HUDEP-2 (cell line): ENCODE measurements around the gene CEP68.

Experiments
- DNase-seq, 76 experiments: peaks; one replicate each; lab custom pipeline; 2025; ENCODE audit not compliant: unreplicated experiment in 76 of 76; lab: John Stamatoyannopoulos, UW

Gene CEP68

GRCh38 chr2:65075605-65076344 lies 19.6 kb downstream of the CEP68 start:
- DNase-seq = peak in 1 of 76 experiments; percentile 1

GRCh38 chr2:65076345-65076710 lies 20.1 kb downstream of the CEP68 start:
- DNase-seq = no peak

GRCh38 chr2:65077898-65078297 lies 21.7 kb downstream of the CEP68 start:
- DNase-seq = no peak

GRCh38 chr2:65079017-65079416 lies 22.8 kb downstream of the CEP68 start:
- DNase-seq = no peak

DNA sequence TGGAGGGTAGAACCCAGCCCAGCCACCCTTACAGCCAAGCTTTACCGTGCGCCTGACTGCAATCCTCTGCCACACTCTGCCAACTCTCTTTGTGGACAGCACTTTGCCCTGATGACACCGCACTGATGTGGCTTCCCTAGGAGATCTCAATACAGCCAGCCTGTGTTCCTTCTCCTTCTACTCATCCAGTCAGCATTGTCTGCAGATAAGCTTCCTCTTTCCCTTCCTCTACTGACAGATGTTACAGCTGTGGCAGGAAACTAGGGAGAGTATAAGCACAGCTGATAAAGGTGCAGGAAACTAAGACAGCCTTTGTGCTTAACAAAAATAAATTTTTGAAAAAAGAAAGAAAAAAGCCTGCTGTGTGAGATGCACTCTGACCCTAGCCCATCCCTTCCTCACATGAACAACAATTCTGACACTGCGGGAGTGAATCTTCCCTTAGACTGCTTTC lies 25.0 kb downstream of the CEP68 start:
- peak in 1 of 76 experiments; percentile 18 for DNase-seq

GRCh38 chr2:65085148-65085547 lies 28.9 kb downstream of the CEP68 start:
- no peak for DNase-seq

DNA sequence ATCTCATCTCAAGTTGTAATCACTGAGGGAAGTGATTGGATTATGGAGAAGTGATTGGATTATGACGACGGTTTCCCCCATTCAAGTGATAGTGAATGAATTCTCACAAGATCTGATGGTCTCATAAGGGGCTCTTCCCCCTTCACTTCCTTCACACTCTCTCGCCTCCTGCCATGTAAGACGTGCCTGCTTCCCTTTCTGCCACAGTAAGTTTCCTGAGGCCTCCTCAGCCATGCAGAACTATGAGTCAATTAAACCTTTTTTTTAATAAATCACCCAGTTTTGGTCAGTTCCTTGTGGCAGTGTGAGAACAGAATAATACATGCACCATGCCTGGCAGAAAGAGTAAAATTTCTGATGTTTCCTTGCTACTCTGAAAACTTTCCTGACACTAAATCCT lies 36.6 kb downstream of the CEP68 start:
- no peak for DNase-seq

DNA sequence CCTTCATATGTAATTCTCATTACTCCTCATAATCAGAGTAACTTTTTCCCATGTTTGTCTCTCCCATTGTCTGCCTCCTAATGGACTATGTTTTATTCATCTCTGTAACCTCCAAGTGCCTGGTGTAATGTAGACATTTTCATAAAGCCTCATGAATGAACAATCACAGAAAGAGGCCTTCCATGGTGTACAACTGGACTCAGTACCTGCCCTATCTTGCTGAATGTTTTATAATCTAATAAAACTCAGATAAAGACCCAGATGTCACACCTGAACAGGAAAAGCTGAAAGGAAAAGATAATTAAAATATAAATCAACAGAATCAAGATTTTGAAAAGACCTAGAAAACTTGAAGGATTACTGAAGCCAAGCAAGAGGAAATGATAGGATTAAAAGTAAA lies 37.0 kb downstream of the CEP68 start:
- no peak for DNase-seq

DNA sequence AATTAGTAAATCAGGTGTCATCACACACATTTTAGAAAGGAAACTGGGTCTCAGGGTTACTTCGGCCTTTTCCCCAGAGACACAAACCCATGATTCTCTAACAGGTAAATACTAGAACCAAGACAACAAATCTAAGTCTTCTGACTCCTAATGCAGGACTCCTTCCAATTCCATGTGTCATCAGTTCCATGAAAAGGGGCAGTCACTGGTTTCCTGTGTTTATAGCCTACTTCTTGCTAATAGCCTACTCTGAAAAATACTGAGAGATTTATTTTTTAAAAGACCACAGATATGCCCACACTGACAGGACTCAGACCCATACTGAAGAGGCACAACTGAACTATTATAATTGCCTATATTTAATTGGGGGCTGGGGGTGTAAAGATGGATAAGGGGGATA lies 40.7 kb downstream of the CEP68 start:
- no peak for DNase-seq

- no peak for DNase-seq
Measured at GRCh38 chr2:65097844-65098243, 41.6 kb downstream of the CEP68 start.

GRCh38 chr2:65098741-65099140 lies 42.5 kb downstream of the CEP68 start:
- no peak for DNase-seq

- peak in 1 of 76 experiments; percentile 12 for DNase-seq
Measured at GRCh38 chr2:65101071-65101470, 44.9 kb downstream of the CEP68 start.

GRCh38 chr2:65103013-65103715 lies 46.9 kb downstream of the CEP68 start:
- no peak for DNase-seq

DNA sequence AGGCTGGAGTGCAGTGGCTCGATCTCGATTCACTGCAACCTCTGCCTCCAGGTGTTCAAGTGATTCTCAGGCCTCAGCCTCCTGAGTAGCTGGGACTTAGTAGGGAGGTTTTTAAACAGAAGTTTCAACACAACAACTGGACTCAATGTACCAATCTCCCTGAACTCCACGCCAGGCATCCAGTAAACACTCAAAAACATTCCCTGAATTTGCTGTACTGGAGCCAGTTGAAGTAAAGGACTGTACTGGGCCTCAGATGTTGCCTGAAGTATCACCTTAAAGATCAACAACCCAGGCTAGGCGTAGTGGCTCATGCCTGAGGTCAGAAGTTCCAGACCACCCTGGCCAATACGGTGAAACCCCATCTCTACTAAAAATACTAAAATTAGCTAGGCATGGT lies 51.3 kb downstream of the CEP68 start:
- DNase-seq = no peak

GRCh38 chr2:65108780-65109179 lies 52.6 kb downstream of the CEP68 start:
- peak in 1 of 76 experiments; percentile 5 for DNase-seq

DNA sequence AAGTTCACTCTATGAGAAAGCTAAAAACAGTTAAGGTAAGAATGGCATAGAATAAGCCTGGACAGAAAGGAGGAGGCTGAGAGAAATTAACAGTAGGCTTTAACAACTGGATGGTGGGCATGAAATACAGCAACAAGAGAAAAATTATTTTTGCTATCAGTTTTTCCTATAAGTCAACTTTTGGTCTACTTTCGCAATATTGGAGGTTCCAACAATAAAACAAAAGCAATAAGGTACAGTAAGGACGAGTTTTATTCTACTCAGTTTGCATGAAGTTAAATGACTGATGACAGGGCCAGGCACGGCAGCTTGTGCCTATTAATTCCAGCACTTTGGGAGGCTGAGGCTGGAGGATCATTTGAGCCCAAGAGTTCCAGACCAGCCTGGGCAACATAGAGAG lies 56.4 kb downstream of the CEP68 start:
- no peak for DNase-seq

DNA sequence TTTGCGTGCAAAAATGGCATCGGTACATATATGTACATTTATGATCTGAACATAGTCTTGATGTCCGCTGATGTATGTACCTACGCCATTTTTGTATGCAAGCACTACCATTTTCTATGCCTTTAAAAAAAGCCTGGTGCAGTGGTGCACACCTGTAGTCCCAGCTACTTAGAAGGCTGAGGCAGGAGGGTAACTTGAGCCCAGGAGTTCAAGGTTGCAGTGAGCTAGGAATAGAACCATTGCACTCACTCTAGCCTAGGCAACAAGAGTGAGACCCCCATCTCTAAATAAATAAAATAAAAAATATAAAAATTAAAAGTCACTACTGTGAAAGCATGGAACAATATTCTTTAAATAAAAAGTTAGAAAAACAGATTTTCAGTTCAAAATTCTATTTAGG lies 57.0 kb downstream of the CEP68 start:
- no peak for DNase-seq

- DNase-seq = no peak
Measured at GRCh38 chr2:65113816-65114215, 57.6 kb downstream of the CEP68 start.

GRCh38 chr2:65114921-65115320 lies 58.7 kb downstream of the CEP68 start:
- DNase-seq = no peak

DNA sequence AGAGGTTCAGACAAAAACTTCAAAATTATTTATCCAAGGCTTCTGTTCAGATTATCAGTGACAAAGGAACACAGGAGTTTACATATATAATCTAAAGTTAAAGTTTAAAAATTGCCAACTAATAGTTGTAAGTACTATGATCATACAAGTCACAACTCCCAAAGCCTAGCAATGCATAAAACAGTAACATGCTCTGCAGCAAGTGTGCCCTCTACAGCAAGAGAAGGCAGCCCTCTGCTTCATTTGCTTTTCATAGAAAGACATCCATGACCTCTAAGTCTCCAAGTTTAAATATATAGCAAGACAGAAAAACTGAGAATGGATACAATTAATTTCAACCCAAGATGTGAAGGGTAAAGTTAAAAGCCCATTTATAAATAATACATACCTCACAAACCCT lies 60.4 kb downstream of the CEP68 start:
- DNase-seq = peak in 1 of 76 experiments; percentile 3

- no peak for DNase-seq
Measured at GRCh38 chr2:65120990-65121693, 64.9 kb downstream of the CEP68 start.

- no peak for DNase-seq
Measured at GRCh38 chr2:65122313-65122712, 66.1 kb downstream of the CEP68 start.
